GM18907 (cell line): ENCODE results near the gene LSAMP.
"Not testable (repeated sequence)": the region's sequence is repeated elsewhere in the genome, so short reads cannot be mapped to it uniquely, and the experiment has no call there.

ENCODE experiments used
- ATAC-seq: cut with Tn5 transposase; IDR thresholded peaks from one replicate; pipeline ENCODE4 v1.9.1; 2021; ENCODE audit warnings: mild to moderate bottlenecking, moderate library complexity; ENCODE audit not compliant: unreplicated experiment

LSAMP gene

DNA sequence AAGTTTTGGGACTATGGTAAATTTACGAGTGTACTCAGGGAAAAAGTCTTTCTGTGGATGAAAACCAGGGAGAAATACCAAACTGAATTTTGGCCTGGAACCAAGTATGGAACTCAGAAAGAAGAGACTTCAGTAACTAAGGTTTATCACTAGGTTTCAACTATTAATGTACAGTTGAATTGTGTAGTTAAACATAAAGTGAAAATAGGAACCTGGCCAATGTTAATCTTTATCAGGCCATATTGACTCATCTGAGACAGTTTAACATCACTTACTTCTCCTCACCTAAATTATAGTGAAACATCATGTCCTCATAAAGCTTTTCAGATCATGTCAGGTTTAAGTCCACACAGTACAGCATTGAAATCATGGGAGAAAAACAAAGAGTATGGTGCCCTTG is 197.7 kb downstream of the LSAMP start:
- no peak for ATAC-seq

DNA sequence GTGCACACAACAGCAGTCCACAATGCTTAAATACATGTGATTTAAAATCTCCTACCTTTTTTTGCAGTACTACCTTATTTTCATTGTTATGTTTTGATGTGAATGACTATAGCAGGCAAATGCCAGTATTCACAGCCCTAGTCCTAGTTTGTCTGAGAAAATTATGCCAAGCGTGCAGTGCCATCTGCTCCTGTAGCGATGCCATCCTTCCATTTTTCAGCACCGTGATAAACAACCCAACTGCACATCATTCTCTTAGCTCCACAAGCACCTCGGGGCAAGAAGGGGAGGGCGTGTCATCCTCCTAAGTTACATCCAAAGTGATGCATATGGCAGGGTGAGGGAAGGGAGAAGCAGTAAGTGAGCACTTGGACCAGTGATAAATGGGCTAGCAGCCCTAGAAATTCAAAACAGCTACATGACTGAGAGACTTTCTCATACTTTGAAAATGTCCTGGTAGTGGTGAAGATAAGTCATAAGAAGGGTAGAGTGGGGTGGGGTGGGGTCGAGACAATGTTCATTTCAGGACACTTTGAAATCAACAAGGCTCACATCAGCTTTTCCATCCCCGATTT is 198.8 kb downstream of the LSAMP start:
- no peak for ATAC-seq

DNA sequence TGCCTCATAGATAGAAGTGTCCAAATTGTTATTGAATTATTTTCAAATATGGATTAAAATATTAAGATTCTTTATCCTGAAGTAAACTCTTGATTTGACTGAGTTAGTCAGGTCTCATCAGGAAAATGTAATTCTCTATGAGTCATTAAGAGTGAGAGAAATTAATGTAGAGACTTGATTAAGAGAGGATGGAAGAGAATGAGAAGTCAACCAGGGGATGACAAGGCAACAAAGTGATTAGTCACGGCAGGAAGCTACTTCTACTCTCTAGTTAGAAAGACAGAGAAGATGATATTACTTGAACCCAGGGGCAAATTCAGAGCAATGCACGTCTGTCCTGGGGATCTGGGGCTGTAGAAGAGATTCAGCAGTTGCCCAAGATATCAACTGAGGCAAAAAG is 202.5 kb downstream of the LSAMP start:
- no peak for ATAC-seq

DNA sequence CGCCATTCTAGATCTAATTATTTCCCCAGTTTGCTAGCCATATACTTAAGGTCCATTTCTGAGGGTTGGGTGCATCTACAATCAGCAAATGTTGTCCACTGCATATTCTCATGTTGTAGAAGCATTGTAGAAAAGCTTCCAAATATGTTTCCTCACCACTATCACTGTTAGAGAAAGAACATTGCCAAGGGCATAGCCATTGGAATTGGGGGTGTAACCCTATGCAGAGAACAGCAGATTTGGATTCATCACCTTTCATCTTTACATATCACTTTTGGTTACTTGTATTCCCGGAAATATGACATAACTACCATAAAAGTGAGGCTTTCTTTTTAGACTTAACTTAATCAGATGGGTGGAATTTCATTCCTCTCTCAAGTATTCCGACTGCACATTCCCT is 203.6 kb downstream of the LSAMP start:
- ATAC-seq, result no peak

DNA sequence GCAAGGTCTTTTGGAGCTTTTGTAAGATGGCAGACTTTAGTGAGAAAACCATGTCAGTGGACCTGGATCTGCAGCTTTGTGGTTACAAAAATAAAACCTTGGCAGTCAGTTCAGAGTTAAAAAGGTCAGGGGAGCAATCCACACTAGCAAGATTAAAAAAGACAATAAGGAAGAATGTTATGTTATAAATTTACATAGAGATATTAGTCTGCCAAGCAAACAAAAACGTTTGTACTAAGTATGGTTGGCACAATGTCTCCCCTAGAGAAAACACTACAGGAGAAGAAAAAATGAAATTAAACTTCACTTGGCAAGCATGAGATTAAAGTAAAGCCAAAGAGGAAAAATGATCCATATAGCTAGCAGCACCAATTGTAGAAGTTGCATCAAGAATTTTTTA is 205.0 kb downstream of the LSAMP start:
- no peak for ATAC-seq

DNA sequence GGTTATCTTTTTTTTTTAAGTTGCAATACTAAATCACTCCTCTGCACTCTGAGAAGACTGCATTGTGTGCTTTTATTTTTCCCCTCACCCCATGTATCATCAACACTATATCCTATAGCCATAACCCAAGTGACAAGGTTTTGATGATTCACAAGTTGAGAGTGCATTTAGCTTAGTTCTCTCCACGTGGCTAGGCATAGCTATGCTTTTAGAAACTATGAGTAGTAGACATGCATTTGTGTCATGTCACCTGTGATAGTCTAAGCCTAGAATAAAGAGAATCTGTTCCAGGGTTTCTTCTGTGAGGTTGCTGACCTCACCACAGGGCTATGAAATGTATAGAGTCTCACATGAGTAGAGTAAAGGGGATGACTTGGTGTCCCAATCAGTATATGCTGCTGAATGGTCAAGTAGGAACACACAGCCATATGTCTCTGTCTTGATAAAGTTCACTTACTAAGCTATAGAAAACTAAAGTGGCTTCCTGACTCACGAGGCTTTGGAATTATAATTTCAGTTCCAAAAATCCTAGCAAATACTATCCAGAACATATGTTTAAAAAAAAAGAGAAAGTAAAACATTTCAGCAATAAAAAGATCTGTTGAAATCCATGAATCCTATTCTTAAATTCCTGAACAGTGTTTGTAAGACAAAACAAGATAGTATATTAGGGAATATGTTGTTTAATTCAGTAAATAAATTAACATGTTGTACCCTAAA is 206.3 kb downstream of the LSAMP start:
- no peak for ATAC-seq

DNA sequence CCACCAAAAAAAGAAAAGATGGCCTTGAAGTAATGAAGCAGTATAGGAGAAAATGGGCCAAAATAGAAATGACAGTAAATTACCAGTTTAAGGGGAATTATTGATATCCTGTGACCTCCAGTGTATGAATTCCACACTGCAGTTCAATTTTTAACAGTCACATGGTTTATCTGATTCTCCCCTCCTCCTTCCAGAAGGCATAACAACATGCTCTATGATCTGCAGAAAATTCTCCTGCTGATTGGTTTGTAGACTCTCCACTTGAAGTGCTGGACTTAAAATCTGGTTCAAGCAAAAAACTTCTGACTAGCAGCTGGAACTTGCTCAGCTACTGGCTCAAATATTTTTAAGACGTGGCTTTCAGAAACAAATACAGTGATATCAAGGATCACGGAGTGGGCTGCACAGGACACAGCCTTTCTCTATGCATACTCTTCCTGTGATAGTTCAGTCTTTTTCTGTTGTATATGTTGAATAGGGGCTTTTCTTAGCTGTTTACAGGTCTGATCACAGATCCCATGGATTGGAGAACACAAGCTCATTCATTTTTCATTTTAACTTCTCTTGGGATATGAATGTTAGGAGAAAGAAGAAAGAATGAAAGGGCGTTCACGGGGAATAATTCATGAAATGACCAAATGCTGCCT is 211.5 kb downstream of the LSAMP start:
- no peak for ATAC-seq

DNA sequence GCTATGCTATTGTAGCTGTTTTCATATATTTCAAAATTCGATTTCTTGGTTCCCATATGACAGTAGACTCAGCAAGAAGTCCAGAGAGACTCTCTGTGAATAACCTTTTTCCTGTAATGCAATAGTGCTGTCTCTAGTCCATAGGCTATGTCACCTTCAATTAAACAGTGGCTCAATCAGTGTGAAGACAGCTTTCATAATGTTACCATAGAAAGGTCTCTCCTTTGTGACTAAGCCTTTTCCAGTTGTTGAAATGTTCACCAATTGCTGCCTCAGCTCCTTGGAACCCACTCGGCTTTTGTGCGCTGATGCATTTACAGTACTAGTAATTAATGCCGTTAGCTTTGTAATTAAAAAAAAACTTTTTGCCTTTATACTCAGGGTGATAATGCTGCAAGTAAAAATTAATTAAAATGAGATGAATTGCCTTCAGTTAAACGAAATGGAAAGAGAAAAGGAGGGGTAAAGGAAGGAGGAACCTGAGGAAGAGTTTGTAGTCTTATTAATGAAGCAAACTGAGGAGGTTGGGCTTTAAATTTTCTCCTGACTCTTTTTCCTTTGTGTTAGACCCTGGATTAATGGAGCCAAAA is 214.8 kb downstream of the LSAMP start:
- ATAC-seq, result no peak

DNA sequence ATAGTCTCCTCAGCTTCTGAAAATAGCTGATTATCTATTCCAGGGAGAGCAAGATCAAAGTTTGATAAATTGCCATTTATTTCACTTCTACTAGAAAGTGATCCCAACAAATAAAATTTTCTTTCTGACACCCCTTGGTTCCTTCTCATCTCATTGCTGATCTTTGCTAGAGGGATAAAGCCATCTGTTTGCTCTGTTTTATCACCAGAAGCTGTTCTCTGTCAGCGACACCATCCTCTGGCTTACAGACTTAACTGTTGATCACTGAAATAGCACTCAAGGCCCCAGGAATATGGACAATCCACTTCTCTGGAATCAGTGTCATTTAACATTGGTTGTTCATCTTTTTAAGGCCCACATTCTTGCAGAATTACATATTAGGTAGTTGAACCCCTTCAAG is 219.0 kb downstream of the LSAMP start:
- ATAC-seq, result no peak

DNA sequence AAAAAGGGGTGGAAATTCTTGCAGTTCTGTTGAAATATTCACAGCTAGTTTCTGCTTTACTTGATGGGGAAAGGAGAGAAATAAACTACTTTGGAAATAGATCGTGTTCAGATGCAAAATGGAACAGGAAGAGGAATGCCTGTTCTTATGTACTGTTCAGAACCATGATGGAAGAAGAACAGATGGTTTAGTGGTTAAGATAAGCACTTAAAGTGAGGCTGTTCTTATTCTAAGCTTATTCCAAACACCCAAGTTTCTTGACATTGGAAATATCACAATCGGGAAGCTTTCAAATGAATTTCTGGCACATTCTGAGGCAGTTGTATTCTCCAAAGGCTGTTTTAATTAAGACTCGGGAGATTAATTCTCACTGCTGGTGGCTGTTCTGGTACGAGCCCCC is 228.5 kb downstream of the LSAMP start:
- no peak for ATAC-seq

DNA sequence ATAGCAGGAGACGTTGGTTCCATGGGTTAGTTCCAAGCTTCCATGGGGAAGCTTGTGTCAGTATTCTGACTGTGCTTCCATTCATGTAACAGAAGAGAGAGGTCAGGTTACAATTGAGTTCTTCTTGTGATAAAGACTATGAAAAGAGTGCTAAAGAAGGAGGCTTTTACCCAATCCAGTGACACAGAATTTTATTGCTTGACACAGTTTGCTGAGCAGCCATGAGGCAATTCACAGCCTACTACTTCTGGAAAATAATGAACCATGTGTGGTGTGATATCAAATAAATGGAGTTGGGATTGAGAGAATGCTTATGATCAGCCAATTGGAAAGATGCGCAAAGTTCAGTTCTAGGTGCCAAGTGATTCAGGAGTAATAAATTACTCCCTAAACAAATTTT is 233.4 kb downstream of the LSAMP start:
- ATAC-seq, result no peak

DNA sequence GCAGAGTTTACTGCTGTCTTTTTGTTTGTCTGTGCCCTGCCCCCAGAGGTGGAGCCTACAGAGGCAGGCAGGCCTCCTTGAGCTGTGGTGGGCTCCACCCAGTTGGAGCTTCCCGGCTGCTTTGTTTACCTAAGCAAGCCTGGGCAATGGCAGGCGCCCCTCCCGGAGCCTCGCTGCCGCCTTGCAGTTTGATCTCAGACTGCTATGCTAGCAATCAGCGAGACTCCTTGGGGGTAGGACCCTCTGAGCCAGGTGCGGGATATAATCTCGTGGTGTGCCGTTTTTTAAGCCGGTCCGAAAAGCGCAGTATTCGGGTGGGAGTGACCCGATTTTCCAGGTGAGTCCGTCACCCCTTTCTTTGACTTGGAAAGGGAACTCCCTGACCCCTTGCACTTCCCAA is 236.5 kb downstream of the LSAMP start:
- not testable (repeated sequence) for ATAC-seq

DNA sequence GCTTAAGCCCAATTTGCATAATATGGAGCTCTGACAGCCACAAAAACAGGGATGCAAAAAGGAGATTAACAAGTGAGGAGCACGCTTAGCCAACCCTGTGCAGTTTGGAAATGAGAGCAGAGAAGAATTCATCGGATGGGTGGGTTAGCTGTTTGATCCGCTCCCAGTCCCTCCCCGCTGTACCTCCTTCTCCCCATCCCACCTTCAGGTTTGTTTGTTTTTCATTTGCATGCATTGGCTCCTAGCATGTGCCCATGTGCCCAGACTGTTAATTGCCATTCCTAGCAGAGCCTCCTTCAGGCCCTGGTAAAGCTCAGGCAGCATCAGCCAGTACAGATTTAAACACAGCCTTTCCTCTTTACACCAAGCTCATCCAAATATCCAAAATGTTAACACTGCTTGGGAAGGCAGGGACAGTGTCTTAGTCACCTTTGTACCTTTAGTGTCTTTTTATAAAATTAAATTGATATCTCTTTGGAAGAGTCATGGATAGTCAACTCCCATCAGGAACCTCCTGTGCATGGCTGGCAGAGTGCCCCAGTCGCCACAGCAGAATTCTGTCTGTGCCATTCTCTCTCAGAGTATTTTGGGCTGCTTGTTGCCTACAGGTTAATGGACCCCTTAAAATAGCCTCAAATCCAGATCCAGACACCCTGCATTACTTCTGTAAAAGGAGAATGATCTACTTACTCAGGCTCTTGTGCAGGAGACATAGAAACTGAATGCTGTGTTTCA is 244.2 kb downstream of the LSAMP start:
- ATAC-seq, result no peak

DNA sequence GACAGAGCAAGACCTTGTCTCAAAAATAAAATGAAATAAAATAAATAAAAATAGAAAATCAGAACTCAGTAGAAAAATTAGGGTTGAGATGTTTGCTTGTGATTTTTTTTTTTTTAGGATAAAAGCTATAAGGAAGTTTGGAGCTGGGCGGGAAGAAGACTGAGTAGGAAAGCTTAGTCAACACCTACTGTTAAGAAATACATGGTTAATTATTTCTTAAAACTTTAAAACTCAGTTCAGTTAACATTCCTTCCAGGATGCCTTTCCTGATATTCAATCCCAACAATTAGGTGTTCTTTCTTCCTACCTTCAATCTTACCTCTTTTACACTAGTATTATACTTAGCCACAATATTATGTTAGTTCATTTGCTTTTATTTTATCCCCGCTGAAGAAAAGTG is 246.2 kb downstream of the LSAMP start:
- no peak for ATAC-seq

DNA sequence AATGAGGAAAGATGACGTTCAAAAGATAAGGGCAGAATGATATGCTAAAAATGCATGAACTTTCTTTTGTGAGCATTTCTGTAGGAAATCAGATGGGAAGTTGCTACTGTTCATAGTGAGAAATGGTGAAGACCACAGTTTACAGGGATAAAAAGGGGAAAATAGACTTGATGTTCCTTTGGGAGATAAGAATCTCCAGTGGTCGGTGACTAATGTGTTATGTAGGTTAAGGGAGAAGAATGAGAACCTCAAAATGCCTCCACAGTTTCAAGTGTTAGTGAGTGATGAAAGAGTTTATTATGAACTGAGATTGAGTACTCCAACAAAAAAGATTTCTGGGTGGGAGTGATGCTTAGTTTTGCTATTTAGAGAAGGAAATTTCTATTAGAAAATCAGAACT is 247.2 kb downstream of the LSAMP start:
- ATAC-seq, result no peak

DNA sequence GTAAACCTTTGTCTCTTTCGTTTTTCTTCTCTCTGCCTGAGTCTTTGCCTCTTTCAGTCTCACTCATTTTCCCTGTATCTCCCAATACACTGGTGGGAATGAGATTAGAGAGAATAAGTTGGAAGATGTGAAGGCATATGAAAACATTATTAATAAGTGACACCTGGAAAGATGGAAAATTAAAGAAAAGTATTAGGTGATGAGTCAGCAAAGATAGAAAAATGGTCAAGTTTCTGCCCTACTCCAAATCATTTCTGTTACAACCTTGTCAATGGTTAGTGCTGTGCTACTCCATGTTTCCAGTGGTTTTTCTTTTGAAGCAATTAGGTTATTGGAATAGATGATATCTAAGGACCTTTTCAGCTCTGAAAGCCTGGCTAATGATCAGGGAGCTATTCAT is 252.8 kb downstream of the LSAMP start:
- ATAC-seq, result no peak

DNA sequence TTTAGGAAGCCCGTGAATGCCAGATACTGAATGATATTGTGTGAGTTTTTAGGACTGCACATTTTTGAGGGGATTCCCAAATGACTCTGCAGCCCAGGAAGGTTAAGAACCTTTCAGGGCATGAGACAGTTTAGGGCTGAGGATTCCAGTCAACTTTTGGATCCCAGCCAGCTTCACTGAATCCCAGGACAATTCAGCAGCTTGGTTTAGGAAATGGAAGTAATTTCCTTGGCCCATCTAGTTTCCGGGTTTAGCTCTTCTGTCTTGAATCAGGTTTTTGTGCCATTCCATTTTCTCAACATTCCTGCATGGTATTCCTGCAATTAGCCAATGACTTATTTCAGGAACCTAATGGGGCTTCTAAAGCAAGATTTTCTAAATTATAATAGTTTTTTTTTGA is 253.9 kb downstream of the LSAMP start:
- ATAC-seq, result no peak

DNA sequence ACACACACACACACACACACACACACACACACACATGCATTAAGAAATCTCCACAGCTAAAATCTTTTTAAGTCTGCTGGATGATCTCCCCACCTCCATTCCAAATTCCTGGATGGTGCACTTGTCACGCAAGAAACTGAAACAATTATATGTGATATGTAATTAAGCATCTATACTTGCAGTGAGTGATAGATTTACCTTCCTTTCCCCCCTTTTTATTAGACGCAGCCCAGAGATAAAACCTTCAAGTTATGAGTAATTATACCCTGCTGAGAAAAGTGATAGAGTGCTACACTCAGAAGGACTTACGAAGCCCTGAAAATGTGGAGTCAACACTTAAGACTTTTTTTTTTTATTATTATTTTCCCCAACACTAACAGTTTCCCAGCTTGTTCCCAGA is 255.2 kb downstream of the LSAMP start:
- ATAC-seq, result no peak

DNA sequence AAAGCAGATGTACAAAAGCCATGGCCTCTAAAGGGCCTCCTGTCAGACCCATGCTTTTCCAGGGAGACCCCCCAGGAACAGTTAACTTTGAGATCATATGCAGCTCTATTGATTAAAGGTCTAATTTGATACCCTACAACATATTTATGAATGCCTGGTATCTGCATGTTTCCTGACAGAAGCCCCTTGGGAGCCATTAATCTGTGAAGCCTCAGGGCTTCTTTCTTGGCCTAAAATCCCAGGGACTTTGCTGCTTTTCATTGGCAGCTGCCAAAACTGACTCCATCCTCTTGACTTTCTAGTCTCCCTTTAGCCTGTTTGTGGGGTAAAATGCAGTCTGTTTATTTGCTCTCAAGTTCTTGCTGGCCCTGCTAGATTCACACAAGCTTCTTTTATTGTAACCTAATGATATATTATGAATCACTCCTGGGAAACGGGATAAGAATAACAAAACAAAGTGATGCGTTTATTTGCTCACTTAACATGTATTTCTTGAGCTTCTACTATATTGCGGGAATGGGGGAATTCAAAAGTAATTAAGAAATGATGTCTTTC is 257.0 kb downstream of the LSAMP start:
- no peak for ATAC-seq

DNA sequence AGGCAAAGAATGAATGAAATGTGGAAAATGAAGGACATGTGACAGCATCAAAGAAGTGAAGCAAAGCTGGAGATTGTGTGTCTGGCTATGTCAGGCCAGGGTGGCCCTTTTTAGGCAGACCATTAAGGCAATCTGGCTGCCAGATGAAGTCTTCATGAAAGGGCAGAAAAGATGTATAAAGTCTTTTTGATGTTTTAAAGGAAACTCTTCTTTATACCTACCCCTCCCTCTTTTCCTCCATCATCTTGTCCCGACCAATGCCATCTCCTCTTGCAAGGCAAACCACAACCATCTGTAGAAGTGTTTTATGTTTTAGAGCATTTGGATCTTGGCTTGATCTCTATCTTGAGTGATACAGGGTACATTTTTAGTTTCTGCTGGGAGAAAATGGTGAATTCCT is 259.2 kb downstream of the LSAMP start:
- ATAC-seq, result no peak

DNA sequence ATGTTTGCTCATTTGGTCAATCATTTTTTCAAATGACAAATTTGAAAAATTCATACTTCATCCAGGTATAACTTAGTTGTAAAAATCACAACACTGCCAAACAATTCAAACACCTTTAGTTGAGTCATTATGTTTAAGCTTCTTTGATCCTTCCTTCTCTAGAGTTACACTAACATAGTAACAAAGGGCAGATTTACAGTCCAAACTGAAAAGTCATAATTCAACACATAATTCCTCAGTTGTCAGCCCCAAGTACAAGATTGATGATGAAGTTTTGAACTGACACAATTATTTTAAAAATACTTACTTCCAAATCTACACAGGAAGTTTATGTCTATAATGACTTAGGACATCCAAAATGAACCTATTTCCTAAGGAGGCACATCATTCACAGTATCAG is 264.1 kb downstream of the LSAMP start:
- ATAC-seq, result no peak
